Panc1 (cell line): Measurements from ENCODE around the gene RHEB. TPM values are rescaled to one million over a fixed set of nuclear protein-coding genes. Genes with fewer than 3 reads are reported as not detected.

Experiments
- ATAC-seq: fragments of 200-7000 bp; cut with Tn5 transposase; 2 replicates; pipeline ENCODE4 v1.9.1; 2020; ENCODE audit warnings: mild to moderate bottlenecking, moderate library complexity
- BruUV-seq: library from RNA; stranded (reverse); fragments of 400-500 nt; replicated peaks from 2 replicates; lab custom pipeline; 2021; lab: Mats Ljungman, UMichigan
- CTCF ChIA-PET: fragments of 300-600 bp; sonication (Branson Sonifier 250); formaldehyde crosslinking; loops from one replicate; lab custom pipeline; 2022; ENCODE audit warnings: antibody characterized with exemption; lab: Charles Lee
- POLR2A ChIA-PET: fragments of 300-600 bp; sonication (Branson Sonifier 250); formaldehyde crosslinking; loops from one replicate; lab custom pipeline; 2022; ENCODE audit warnings: antibody characterized with exemption; lab: Charles Lee
- DNase-seq: peaks from one replicate; pipeline ENCODE4 v3.0.0-alpha.2; 2010; ENCODE audit warnings: low read depth, low spot score
- H3K27ac ChIP-seq: 2 replicates; pipeline ENCODE4 v1.5.1; 2011; ENCODE audit warnings: mild to moderate bottlenecking, low read length, inconsistent platforms
- H3K27me3 ChIP-seq: fragments of 200-500 bp; sonication (Bioruptor generic); 2 replicates; pipeline ENCODE4 v1.6.0; 2014; ENCODE audit warnings: low read length, inconsistent platforms; ENCODE audit not compliant: control insufficient read depth, insufficient read depth
- H3K36me3 ChIP-seq: fragments of 200-500 bp; sonication (Bioruptor generic); 2 replicates; pipeline ENCODE4 v1.5.1; 2014; ENCODE audit warnings: inconsistent platforms, mild to moderate bottlenecking, low read length, moderate library complexity; ENCODE audit not compliant: control insufficient read depth, insufficient read depth
- H3K4me1 ChIP-seq: 2 replicates; pipeline ENCODE4 v1.5.1; 2011; ENCODE audit warnings: inconsistent platforms, mild to moderate bottlenecking, low read length, moderate library complexity; ENCODE audit not compliant: control insufficient read depth, insufficient read depth
- H3K4me3 ChIP-seq, 2 experiments: 2 replicates each; pipeline ENCODE4 v1.5.1; 2011 to 2012; ENCODE audit warnings: low read depth in 2 of 2, low read length in 2 of 2, mild to moderate bottlenecking in 2 of 2, inconsistent platforms in 1 of 2, moderate library complexity in 1 of 2
- H3K9me3 ChIP-seq: fragments of 200-500 bp; sonication (Bioruptor generic); 2 replicates; pipeline ENCODE4 v1.5.1; 2014; ENCODE audit warnings: low read depth, mild to moderate bottlenecking, inconsistent platforms, low read length, moderate library complexity; ENCODE audit not compliant: control insufficient read depth, insufficient read depth
- CTCF ChIP-seq: fragments of 450-650 bp; IDR thresholded peaks from 2 replicates; pipeline ENCODE4 v1.5.1; 2017; ENCODE audit warnings: mild to moderate bottlenecking
- POLR2AphosphoS5 ChIP-seq: IDR thresholded peaks from 2 replicates; pipeline ENCODE4 v1.6.1; 2012; ENCODE audit warnings: mild to moderate bottlenecking, low read depth, low read length, moderate library complexity
- REST ChIP-seq, 2 experiments: IDR thresholded peaks; 2 replicates each; pipeline ENCODE4 v1.6.1; 2011 to 2012; ENCODE audit warnings: low read depth in 2 of 2, control low read depth in 1 of 2, low read length in 1 of 2, mild to moderate bottlenecking in 1 of 2, moderate library complexity in 1 of 2; ENCODE audit not compliant: insufficient read depth in 1 of 2
- SIN3A ChIP-seq: IDR thresholded peaks from 2 replicates; pipeline ENCODE4 v1.6.1; 2012; ENCODE audit warnings: low read depth, mild to moderate bottlenecking, low read length, moderate library complexity, borderline replicate concordance; ENCODE audit not compliant: insufficient read depth
- TCF7L2 ChIP-seq: IDR thresholded peaks from 2 replicates; pipeline ENCODE4 v1.6.1; 2011; ENCODE audit warnings: mild to moderate bottlenecking, low read depth, low read length, inconsistent platforms
- in situ Hi-C: cut with HindIII; loops from 2 replicates; pipeline ENCODE4 v1.10.0; 2016; ENCODE audit warnings: low sequenced_read_pairs, low pct_unique_long_range_greater_than_20kb
- intact Hi-C: fragments of 100-400 bp; cut with micrococcal nuclease; formaldehyde crosslinking; loops from one replicate; pipeline ENCODE4 v1.10.0; 2022; ENCODE audit not compliant: unreplicated experiment
- total RNA-seq: library from RNA; stranded (reverse); gene quantifications from one replicate; pipeline ENCODE4 v1.2.1, GENCODE V29; 2021; ENCODE audit not compliant: unreplicated experiment

RHEB gene
- total RNA-seq, 1 experiment from 2014 or later = 259 TPM

- no peaks in the 10 kb centered on the region for H3K27me3 ChIP-seq
- TSS peak; percentile 7 for BruUV-seq
- in situ Hi-C loops (no loop called here), intact Hi-C loops (no loop called here)
- no peak overlapping the region for H3K27ac ChIP-seq
- no peak for DNase-seq
- ATAC-seq = no peak
- CTCF ChIA-PET = no interaction called here
- POLR2A ChIA-PET = no interaction called here
- no peak overlapping the region for H3K4me3 ChIP-seq
- H3K9me3 ChIP-seq = no peaks in the 10 kb centered on the region
- H3K36me3 ChIP-seq = peaks cover 50% of the 10 kb centered on the region
- peaks cover 38% of the 10 kb centered on the region for H3K4me1 ChIP-seq
- no peak for TF ChIP-seq CTCF
- no peak for TF ChIP-seq REST (IDR thresholded peaks at IDR 0.05; ENCODE audit: insufficient read depth in 1 of 2, low read depth in 2 of 2, low read length in 1 of 2)
- no peak for TF ChIP-seq TCF7L2
- TF ChIP-seq POLR2AphosphoS5 = no peak
- no peak for TF ChIP-seq SIN3A
Measured at GRCh38 chr7:151488096-151488495, 31.6 kb downstream of the RHEB start.

GRCh38 chr7:151487228-151487627, 32.5 kb downstream of the RHEB start:
- no peak for TF ChIP-seq TCF7L2
- TF ChIP-seq REST (IDR thresholded peaks at IDR 0.05; ENCODE audit: insufficient read depth in 1 of 2, low read depth in 2 of 2, low read length in 1 of 2) = no peak
- no peak for TF ChIP-seq CTCF
- TF ChIP-seq POLR2AphosphoS5 = no peak
- TF ChIP-seq SIN3A = no peak
- in situ Hi-C loops = no loop called here
- POLR2A ChIA-PET = no interaction called here
- no peak overlapping the region for H3K27ac ChIP-seq
- ATAC-seq (no peak), DNase-seq (no peak)
- no peaks in the 10 kb centered on the region for H3K9me3 ChIP-seq
- no TSS peak for BruUV-seq
- H3K36me3 ChIP-seq = peaks cover 50% of the 10 kb centered on the region
- H3K27me3 ChIP-seq = no peaks in the 10 kb centered on the region
- peaks cover 40% of the 10 kb centered on the region for H3K4me1 ChIP-seq
- CTCF ChIA-PET = no interaction called here
- H3K4me3 ChIP-seq = no peak overlapping the region
- intact Hi-C loops = no loop called here
